HK-2 (cell line): Measurements from ENCODE around the gene CCDC57.
"Not testable (repeated sequence)": the region's sequence is repeated elsewhere in the genome, so short reads cannot be mapped to it uniquely, and the experiment has no call there.

ENCODE experiments used
- DNase-seq: peaks from one replicate; pipeline ENCODE4 v3.0.0-alpha.2; 2018; ENCODE audit not compliant: unreplicated experiment

The CCDC57 gene

DNA sequence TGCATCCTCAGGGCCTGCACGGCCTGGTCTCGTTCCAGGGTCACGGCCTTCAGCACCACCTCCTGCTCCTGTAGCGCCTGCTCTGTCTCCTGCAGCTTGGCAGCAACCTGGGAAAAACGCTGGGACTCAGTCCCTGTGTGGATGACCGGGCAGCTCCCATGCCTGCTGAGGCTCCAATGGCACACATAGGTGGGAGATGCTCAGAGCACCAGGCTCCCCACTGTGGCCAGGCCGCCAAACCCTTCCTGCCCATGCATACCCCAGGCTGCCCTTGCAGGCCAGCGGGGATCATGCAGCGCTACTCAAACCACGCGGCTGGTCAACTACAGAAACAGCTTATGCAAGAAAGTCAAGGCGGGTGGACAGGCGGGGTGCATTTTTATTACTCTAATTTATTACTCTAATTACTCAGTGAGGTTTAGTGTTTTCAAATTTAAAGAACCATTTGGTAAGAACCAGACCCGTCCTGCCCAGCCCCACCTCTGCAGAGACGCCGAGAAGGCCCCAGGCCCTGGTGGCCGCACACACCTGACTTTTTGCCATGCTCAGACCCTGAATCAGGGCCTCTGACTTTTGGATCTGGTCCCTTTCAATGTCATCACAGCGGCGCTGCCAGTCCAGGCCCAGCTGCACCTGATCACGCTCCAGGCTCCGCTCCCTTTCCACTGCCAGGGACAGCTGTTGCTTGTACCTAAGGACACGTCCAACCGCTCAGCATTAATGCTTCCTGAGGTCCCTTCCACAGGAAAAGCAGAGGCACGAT lies 34.0 kb downstream of the CCDC57 start:
- no peak for DNase-seq

DNA sequence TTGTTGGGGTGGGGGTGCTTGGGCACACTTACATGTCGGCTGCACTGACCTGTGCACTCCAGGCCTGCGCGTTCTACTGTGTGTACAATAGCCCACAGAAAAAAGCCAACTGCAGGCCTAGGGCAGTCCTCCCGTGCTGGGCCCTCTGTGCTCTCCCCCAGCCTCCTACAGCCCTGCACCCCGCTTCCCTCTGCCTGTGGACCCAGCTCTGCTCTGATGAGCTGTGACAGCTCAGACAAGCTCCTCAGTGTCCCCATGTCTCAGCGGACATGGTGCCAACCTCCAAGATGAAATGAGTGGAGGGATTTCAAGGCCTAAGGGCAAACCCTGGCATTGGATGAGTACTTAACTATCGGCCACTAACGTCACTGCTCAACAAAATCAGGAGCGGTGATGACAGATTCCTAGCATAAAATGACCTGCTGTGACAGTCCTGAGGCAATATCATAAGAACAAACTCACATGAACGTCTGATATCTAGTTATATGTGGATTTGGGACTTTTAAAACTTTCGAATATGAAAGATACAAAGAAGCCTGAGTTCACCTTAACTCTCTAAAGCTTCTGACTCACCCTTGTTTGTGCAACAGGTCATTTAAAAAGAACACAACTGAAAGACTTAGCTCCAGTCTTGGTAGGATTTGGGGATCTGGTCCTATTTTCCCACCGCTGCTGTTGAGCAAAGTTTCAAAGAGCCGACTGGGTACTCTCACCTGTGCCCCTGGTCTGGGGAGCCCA lies 34.7 kb downstream of the CCDC57 start:
- DNase-seq = no peak

DNA sequence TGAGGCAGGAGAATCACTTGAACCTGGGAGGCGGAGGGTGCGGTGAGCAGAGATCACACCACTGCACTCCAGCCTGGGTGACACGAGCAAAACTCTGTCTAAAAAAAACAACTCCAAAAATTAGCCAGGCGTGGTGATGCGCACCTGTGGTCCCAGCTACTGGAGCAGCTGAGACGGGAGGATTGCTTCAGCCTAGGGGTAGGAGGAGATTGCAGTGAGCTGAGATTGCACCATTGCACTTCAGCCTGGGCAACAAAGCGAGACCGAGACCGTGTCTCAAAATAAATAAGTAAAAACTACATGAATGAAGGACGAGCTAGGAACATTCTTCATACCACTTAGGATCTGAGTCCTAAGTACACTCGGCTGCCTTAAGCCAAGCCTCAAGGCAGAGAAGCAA lies 35.4 kb downstream of the CCDC57 start:
- DNase-seq = no peak

DNA sequence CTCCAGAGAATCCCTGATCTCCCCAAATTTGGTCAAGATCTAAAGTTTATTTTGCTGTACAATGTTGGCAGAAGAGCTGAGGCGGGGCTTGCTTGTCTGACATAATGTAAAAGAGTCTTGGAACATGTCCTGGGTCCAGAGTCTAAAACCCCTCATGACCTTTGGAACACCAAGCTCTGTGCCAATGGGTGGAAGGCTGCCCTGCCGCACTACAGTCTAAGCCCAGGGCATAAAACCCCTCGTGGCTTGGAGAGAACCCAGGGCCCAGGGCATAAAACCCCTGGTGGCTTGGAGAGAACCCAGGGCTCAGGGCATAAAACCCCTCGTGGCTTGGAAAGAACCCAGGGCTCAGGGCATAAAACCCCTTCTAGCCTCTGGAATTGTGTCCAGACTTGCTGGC lies 36.7 kb downstream of the CCDC57 start:
- no peak for DNase-seq

DNA sequence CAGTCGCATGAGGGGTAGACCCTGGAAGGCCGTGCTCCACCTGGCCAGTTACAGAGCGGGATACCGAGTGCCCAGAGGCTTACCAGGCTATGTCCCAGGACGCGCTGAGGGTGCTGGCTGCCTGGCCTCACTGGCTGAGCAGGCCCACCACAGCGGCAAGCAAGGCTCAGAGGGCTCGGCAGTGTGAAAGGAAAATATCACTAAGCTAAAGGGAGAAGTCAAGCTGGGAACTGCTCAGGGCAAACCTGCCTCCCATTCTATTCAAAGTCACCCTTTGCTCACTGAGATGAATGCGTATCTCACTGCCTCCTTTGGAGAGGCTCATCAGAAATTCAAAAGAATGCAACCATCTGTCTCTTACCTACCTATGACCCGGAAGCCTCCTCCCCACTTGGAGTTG lies 37.4 kb downstream of the CCDC57 start:
- no peak for DNase-seq

DNA sequence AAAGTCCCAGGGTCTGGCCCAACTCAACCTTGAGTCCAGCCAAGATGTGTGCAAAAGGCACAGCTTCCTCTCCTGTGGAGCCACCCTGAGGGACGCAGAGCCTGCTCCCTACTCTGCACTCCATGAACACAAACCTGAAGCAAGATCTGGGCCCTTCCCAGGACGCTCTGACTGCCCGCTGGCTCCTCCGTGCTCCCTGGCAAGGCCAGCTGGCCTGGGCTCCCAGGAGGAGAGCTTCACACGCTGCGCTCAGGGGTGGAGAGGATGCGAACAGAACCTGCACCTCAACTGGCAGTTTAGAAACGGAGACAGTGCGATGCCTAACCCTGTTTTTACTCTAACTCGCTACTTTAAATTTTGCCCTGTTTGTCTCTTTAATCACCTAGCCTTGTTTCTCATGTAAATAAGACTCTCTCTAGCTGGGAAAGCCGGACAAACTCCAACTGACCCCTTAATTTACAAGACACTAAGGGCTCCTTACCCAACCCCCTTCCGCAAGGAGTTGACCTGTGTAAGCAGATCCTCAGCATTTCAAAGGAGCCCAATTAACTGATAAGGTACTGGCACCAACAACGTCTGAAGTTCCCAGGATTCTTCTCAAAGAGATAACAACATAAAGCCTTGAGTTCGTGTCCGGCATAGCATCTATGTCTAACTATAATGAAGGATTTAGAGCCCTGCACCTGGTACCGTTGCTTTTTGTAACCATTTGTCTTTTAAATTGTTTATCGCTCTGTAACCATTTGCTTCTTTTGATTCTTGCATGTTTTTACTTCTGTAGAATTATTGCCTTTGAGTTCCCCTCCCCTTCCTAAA lies 38.4 kb downstream of the CCDC57 start:
- DNase-seq = not testable (repeated sequence)

DNA sequence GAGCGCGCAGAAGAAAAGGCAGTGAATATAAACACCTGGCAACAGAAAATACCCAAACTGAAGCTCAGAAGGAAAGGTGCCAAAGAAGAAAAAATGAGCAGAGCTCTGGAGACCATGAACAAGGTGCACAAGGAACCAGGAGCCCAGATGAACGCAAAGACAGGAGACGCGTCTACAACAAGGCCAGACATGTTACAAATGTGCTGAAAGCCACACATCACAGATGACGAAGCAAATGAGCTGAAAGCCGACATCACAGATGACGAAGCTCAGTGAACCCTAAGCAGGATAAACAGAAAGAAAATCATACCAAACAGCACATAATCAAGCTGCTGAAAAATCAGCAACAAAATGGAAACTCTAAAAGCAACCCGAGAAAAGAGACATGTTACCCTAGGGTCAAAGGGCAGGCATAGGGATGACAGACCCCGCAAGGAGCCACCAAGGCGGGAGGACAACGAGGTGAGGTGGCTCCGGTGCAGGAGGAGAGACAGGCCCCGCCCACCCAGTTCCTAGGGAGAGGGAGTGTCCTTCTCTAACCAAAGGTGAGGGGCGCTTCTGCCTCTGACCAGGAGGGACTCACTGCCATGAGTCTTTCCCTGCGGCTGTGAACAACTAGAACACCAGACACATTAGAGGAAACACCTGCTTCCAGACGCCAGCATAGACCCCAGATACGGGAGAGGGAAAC lies 39.1 kb downstream of the CCDC57 start:
- no peak for DNase-seq

DNA sequence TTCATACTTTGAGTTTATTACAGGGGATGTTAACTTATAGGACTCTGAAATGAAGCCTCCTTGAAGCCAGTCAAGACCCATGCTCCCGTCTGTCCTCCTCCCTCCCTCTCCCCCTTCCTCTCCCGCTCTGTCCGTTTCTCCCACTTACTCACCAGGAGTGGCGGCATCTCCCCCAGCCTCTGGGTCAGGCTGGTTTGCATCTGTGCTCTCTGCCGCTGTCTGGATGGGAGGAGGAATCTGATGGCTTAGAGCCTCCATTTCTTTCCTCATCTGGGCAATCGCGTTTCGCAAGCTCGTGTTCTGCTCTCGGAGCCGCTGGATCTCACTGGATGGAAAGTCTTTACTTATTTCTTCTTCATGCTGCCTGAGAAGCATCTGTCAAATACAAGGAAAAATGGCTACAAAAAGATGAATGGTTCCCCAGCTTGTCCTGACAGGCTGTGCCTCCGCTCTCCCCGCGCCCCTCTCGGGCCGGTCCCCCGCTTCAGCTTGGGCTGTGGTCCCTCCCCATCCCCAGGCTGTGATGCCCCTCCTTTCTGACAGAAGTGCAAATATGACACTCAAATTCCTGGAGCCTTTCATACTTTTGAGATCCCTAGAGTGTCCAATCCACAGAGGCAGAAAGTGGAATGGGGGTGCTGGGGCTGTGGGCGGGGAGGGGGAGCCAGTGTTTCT lies 40.0 kb downstream of the CCDC57 start:
- no peak for DNase-seq

DNA sequence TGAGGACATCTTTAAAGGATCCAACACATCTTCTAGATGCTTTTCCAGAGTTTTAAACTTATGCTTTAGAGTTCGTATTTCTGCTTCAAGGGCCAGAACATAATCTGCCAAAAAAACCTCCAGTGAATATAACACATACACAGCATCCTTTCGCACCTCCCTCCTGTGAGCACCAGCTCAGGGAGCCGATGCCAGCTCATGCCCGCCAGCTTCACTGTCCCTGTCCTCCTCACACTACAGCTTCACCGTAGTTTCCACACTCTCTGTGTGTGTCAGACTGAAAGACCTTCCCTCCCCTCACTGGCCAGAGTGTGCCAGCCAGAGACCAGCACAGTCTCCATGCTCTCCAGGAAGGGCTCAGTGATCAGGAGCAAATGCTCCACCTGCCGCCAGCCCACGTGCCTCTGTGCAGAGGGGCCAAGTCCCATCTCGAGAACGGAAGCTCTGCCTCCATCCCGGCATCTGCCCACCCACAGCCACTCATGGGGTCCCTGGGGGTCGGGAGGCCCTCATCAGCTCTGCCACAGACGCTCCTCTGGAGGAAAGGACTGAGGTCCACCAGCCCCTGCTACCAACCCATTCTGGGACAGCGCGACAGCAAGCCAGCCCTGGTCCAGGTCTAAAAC lies 40.8 kb downstream of the CCDC57 start:
- no peak for DNase-seq

DNA sequence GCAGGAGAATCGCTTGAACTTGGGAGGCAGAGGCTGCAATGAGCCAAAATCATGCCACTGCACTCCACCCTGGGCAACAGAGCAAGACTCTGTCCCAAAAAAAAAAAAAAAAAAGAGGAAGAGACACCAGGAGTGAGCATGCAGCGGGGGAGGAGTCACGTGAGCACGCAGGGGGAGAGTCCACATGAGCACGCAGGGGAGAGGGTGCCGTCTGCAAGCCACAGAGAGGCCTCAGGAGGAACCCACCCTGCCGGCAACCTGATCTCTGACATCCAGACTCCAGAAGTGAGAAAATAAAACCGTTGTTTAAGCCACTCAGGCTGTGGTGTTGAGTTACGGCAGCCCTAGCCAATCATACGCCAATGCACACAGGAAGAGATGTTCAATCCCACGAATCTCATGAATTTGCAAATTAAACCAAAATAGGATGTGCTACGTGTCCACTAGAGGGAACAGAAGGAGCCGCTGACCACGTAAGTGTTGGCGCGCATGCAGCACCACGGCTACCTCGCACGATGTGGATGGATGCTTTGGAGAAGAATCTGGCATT lies 42.2 kb downstream of the CCDC57 start:
- no peak for DNase-seq

DNA sequence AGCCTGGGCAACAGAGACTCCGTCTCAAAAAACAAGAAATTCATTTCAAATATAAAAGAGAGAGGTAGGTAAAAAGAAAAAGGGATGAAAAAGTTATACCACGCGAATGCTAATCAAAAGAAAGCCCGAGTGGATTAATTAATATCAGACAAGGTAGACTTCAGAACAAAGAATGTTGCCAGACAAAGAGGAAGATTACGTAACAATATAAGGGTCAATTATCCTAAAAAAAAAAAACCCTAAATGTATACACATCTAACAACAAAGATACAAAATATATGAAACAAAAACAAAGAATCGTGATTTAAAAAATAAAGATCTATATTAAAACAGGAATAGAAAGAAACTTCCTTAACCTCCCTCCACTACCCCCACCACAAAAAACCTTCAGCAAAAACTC lies 44.1 kb downstream of the CCDC57 start:
- no peak for DNase-seq

DNA sequence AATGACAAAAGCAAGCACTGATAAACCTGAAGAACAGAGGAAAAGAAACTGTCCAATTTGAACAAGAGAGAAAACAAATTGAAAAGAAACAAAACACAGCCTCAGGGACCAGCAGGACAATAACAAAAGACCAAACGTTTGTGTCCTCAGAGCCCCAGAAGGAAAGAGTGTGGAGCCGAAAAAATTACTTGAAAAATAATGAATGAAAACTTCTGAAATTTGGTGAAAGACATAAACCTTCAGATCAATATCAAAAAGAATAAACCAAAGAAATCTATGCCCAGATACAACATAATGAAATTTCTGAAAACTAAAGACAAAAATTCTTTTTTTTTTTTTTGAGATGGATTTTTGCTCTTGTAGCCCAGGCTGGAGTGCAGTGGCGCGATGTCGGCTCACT lies 45.6 kb downstream of the CCDC57 start:
- no peak for DNase-seq

DNA sequence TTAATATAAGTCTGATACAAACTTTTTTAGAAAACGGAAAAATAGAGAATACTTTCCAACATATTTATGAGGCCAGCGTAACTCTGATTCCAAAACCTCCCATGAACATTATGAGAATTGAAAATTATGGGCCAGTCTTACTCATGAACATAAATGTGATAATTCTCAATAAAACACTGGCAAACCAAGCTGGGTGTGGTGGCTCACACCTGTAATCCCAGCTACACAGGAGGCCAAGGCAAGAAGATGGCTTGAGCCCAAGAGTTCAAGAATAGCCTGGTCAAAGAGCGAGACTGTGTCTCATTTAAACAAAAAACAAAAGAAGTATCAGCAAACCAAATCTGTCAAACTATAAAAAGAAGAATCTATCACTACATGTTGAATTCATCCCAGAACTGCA lies 47.8 kb downstream of the CCDC57 start:
- DNase-seq = no peak

DNA sequence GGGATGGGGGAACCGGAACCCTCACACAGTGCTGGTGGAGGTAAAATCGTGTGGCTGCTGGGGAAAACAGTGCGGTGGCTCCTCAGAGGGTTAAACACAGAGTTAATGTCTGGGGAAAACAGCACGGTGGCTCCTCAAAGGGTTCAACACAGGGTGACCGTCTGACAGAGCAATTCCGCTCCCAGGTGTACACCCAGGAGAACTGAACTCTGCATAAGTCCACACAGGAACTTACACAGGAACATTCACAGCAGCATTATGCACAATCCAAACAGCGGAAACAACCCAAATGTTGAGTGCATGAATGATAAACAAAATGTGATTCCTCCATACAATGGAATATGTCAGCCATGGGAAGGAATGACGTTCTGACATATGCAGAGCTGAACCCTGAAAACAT lies 51.4 kb downstream of the CCDC57 start:
- DNase-seq = no peak

DNA sequence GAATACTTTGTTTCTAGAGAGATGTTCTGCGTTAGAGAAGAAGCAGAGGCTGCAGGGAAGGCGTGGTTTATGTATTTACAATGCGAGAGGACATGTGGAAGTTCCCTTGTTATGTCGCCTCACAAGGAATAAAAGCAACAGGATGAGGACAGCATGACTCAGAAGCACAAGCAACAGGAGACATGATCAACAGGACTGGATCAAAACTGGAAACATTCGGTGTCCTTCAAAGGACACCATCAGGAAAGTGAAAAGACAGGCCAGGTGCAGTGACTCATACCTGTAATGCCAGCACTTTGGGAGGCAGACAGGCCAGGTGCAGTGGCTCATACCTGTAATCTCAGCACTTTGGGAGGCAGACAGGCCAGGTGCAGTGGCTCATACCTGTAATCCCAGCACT lies 52.6 kb downstream of the CCDC57 start:
- DNase-seq = no peak

DNA sequence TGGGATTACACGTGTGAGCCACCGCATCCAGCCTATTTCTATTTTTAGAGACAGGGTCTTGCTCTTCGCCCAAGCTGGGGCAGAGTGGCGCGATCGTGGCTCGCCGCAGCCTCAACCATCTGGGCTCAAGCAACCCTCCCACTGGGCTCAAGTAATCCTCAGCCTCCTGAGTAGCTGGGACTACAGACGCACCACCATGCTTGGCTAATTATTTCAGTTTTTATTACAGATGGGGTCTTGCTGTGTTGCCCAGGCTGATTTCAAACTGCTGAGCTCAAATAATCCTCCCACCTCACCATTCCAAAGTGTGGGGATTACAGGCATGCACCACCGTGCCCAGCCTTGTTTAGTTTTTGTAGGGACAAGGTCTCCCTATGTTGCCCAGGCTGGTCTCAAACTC lies 53.8 kb downstream of the CCDC57 start:
- DNase-seq = no peak

DNA sequence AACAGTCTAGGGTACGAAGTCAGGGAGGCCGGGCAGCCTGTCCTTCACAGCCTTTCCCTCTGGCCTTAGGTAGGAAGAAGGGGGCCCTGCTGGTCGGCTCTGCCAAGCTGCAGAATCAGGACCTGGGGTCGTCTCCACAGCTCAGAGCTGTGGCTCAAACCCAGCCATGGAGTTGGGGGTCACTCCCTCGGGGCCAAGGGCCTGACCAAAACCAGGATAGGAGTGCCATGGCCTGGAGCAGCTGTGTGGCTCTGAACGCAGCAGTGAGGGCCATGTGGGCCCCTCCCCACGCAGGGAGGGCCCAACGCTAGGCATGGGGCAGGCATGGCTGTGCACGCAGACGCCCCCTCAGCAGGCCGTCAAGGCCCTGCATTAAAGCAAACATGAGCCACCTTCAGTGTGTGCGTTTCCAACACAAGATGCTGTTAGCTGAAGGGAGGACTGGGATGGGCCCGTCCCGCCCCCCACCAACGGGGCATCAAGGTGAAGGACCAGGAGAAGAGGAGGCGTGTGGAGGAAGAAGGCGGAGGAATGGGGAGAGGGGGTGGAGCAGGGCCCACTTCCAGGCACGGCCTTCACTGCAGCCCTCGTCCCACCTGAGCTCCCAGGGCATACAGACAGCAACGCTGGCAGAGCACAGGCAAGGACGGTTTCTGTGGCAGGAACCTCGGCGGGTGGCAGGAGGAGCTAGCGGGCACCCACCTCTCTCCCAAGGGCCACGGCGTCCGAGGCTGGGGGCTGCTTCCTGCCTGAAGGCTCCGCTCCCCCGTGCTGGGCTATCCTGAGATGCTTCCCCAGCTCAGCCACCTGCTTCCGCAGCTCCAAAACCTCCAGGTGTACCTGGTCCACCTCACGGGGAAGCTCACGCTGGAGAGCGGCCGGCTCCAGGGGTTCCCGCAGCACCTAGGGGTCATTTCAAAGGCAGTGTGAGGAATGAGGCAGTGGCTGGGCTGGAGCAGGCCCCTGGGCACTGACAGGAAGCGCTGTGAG lies 55.3 kb downstream of the CCDC57 start:
- no peak for DNase-seq

DNA sequence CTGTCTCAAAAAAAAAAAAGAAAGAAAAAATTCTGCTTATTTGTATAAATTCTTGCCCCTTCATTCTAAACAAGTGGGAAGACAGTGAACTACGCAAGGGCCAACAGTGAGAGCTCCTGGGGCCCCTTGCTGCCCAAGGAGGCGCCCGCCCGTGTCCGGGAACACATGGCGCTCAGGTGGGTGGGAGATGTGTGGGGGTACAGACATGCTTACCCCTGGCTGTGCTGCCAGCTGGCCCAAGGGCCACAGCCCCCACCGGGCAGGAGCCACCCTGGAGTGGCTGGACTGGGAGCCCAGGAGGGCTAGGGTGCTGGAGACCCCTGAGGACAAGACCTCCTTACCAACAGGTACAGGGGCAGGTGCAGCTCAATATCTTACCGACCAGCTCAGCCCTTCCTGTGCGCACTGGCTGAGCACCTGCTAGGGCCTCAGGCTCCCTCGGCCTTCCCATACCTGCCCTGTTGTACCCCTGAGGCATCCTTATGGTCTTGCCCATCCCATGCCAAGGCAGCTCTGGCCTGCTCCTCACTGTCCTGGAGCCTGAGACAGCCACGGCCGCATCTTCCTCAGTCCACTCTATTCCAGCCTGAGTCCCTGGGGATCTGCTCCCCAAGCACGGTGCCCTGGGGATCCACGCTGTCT lies 56.2 kb downstream of the CCDC57 start:
- DNase-seq = no peak

DNA sequence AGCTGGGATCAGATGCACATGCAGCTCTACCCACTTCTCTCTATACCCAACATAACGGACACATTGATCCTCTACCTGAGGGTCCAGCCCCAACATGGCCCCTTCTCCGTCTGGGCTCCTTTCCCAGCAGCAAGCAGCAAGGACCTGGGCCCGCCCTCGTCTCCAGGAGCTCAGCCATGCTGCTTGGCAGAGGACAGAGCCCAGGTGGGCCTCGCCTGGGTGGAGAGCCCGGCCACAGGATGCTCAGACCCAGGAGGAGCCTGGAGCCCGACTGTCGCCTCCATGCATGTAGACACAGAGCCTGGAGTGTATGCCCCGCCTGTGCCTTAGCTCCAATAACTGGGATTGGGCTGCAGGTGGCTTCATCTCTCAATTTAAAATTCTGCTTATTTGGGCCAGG lies 57.0 kb downstream of the CCDC57 start:
- DNase-seq = no peak
